Measurements from ENCODE around the gene PIEZO1. TPM values are rescaled to one million over a fixed set of nuclear protein-coding genes. Genes with fewer than 3 reads are reported as not detected.

Gene PIEZO1
- total RNA-seq, 1 donor from 2014 or later: 230 TPM

DNA sequence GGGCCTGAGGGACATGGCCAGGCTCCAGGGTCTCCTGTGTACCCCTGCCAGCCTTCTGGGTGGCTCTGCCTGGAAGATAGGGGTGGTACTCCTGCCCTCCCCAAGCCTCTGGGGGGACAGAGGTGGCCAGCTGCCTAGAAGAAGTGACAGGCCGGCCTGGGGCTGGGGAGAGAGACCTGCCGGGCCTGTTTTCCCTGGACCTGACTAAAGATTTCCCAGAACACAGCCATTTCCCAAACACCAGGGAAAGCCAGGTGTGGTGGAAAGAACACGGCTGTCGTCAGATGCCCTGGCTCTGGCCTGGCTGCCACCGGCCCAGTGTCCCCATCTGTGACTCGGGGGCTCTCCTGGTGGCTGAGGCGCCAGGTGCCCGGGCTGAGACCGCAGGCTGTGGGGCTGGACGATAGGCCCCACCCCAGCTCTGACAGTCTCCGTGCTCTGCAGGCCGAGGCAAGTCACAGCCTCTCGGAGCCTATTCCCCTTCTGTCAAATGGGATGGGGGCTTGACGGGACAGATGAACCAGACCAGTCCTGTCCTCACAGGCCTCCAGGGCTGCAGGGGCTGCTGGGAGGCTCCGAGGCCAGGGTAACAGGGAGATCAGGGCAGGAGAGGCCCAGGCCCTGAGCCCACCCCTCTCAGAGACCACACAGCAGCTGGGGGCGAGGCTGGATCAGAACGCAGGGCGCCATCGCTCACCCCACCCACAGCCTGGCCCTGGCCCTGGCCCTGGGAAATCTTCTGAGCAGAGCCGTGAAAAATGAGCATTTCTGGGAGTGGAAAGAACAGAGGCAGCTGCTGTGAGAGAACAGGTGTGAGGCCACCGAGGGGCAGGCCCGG, 45.7 kb downstream of the PIEZO1 start:
- intact Hi-C loops (cut with micrococcal nuclease): no loop called here

DNA sequence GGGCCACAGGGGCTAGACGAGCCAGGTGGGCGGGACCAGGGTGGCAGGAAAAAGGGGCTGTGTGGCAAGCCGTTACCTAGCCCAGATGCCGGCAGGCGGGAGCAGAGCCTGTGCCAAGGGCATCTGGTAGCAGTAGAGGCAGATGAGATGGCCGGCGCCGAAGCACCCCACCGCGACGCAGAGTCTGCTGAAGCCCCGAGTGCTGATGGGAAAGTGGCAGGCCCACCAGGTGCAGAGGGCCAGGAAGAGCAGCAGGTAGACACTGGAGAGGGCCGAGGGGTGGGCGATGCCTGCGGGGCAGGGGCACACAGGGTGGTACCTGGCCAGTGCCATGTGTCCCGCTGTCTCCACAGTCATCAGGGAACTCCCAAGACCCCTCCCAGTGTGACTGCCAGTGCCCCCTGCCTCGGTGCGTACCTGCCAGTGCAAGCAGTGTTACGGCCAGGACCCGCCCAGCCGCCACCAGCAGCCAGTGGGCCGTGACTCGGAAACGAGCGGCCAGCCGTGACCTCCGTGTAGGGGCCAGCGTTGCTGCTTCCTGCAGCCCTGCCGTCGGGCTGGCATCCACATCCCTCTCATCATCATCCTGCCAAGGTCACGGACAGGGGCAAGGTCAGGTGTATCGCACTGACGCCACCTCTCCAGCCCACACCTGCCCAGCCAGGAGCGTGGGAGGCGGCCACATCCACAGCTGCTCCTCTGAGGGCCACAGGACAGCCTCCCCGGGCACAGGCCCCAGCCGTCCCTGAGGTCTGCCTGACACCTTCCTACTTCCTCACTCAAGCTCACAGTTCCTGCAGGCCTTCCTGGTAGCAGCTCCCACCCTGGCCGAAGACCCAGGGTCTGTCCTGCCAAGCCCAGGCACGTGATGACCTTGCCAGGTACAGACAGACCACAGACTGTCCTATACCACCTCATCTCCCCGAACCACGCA, 46.6 kb downstream of the PIEZO1 start:
- intact Hi-C loops (cut with micrococcal nuclease): no loop called here

DNA sequence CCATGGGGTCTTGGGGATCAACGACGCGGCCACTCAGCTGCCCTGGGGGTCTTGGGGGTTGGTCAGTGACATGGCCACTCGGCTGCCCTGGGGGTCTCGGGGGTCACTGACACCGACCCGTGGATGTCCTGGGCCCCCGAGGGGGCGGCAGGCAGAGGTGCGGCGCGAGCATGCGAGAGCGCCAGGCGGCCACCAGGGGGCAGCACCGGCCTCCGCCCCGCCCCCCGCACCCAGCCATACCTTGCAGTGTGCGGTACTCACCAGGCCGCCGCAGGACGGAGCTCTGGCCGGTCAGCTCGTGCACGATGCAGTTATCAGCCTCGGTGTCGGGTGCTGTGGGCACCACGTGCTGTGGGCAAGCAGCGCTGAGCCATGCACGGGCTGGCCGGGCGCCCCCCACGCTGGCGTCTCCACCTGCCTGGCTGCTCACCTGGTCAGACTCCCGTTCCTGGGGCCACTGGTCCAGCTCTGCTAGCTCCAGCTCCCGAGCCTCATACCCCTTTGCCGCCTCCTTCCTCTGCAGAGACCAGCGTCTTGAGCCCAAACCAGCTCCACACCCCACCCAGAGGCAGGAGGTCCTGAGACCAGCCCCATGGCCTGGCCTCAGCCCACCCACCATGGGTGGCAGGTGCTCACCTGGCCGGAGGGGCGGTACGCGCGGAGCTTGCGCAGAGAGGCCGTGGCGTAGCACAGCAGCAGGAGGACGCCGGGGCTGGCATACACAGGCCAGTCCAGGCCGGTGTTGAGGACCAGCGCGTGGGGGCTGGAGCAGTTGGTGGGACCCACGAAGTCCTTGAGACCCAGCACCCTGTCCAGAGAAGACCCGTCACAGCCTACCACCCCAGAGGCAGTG, 47.5 kb downstream of the PIEZO1 start:
- intact Hi-C loops (cut with micrococcal nuclease): loop anchor here (1.0 to 2.0 kb wide), 4 partner anchors 48 to 479 kb away; partner anchors contain the start of genes PIEZO1, TRAPPC2L and ZNF778

DNA sequence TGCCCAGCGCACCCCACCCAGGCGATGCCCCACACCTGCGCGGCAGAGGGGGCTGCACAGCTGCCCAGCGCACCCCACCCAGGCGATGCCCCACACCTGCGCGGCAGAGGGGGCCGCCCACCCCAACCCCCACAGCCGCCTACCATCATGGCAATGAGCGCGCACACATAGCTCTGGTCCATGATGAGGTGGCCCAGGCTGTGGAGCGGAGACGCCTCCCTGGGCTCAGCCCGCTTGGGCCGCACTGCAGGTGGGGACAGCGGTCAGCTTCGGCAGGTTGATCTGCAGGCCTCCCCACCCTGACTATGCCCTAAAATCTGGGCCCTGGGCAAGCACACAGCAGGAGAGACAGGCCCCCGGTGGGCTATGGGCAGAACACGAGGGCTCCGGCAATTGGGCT, 48.5 kb downstream of the PIEZO1 start:
- intact Hi-C loops (cut with micrococcal nuclease): loop anchor here (2.0 kb wide), 2 partner anchors 430 to 480 kb away; partner anchors contain the start of gene ZNF778

DNA sequence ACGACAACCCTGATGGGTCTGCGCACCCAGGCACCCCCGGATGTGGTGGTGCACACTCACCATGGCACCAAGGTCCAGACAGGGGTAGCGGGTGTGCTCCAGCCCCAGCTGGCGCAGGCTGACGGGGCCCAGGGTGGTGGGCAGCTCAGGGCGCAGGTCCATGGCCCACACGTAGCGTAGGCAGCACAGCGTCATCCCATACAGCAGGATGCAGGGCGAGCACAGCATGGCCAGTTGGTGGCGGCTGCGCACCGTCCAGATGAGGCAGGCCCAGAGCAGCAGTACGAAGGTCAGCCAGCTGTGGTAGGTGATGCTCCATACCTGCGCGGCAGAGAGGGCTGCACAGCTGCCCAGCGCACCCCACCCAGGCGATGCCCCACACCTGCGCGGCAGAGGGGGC, 48.9 kb downstream of the PIEZO1 start:
- intact Hi-C loops (cut with micrococcal nuclease): loop anchor here (2.0 kb wide), 2 partner anchors 431 to 481 kb away; partner anchors contain the start of gene ZNF778

DNA sequence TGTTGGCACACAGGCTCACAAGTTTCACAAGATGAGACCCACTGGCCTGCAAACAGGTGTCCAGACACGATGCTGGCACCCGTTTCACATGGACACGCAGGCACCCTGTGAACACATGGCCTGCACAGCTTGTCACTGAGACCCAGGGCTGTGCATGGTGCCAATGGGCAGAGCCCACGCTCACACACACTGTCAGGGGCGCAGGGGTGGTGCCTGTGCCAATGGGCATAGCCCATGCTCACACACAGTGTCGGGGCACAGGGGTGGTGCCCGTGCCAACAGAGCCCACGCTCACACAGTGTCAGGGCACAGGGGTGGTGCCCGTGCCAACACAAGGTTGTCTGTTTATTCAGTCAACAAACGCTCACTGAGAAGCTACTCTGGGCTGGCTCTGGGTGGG, 49.4 kb downstream of the PIEZO1 start:
- intact Hi-C loops (cut with micrococcal nuclease): loop anchor here (2.0 kb wide), 2 partner anchors 431 to 481 kb away; partner anchors contain the start of gene ZNF778

DNA sequence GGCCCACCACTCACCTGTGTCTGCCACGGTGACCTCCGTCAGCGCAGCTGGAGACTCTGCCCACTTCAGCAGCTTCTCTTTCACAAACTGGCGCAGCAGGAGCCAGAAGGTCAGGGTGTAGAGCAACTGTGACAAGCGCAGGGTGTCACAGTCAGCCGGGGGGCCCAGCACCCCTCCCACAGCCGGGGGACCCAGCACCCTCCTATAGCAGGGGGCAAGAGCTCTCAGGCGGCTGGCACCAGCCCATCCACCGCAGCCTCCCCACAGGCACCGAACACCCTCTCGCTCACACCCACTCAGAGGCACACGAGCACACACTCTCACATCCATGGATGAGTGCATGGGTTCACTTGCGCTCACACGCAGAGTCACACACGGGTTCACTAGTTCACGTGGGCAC, 49.9 kb downstream of the PIEZO1 start:
- intact Hi-C loops (cut with micrococcal nuclease): no loop called here

DNA sequence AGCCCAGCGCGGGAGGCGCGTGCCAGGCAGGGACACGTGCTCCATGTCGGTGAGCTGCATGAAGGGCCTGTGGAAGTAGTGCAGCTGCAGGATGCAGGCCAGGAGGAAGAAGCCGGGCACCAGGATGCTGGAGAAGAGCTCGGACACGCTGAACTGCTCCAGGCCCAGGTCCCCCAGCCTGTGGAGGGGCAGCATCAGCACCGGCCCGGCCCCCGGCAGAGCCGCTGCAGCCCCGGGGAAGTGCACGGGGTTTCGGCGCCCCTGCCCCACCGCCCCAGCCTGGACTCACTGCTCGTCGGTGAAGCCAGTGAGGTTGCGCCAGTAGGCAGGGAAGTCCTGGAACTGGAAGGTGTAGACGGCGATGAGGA, 50.7 kb downstream of the PIEZO1 start:
- intact Hi-C loops (cut with micrococcal nuclease): no loop called here

DNA sequence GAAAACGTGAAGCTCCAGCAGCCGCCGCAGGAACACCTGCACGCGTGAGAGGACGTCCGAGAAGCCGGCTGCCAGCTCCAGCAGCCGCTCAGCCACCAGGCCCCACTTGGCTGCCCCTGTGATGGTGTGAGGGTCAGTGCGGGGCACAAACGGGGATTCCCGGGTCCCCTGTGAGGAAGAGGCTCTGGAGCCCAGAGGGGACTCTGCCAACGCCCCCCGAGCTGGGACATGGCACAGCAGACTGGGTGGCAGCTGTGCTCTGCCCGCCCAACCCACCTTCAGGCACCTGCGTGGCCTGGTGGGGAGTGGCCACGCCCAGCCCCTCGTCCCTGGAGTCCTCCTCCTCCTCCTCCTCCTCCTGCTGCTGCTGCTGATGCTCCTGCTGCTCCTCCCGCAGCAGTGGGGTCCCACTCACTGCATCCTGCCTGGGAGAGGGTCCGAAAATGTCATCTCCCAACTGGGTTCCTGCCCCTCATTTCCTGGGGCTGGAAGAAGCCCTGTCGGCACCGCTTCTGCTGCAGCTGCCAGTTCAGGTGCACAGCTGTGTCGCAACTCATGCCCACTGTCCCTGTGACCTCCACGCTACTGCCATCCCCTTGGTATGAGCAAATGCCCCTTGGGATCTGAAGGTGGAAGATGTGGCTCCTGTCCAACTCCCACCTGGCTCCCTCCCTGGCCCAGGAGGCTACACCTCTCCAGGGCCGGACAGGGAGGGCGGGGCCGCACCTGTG, 51.2 kb downstream of the PIEZO1 start:
- intact Hi-C loops (cut with micrococcal nuclease): no loop called here

DNA sequence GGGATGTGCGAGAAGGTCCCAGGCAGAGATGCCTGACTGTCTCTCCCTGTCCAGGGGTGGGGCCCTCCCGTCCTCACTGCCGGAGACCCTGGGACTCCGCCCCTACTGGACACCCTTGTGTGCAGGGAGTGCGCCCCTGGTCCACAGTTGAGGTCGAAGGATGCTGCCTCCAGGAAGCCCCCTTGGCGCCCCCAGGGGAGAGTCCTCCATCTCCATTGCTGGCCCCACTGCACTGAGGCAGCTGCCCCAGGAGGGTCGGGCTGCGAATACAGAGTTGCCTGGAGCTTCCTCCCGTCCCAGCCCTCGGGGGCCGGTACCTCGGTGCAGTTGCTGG, 52.1 kb downstream of the PIEZO1 start:
- intact Hi-C loops (cut with micrococcal nuclease): no loop called here

DNA sequence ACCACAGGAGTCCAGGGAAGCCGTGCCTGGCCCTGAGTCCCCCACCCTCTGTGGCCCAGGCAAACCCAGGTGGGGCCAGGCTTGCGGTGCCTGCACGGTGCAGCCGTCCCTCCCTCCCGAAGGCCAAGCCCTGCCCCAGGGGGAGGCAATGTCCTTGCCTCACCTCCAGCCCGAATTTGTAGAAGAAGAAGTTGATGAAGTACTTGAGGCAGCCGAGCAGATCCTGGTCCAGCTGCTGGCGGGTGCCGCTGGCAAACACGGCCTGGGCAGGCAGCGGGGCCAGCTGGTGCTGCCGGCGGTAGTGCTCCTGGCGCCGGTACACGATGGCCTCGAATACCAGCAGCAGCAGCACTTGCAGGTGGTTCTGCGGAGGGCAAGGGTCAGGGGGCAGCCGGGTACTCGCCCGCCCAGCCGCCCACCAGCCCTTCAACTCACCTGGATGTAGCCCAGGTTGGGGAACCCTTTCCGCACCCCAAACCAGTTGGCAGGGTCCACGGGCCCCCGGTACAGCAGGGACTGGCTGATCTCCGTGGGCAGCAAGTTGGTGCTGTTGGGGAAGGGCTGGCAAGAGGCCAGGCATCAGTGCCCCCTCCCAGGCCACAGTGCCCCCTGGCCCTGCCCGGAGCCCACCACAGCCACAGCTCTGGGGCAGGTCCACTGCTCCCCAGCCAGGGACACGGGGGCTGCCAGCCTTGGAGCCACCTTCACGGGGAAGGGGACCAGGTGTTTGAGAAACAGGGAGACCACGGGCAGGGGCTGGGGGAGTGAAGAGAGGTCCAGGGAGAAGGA, 52.7 kb downstream of the PIEZO1 start:
- intact Hi-C loops (cut with micrococcal nuclease): no loop called here

DNA sequence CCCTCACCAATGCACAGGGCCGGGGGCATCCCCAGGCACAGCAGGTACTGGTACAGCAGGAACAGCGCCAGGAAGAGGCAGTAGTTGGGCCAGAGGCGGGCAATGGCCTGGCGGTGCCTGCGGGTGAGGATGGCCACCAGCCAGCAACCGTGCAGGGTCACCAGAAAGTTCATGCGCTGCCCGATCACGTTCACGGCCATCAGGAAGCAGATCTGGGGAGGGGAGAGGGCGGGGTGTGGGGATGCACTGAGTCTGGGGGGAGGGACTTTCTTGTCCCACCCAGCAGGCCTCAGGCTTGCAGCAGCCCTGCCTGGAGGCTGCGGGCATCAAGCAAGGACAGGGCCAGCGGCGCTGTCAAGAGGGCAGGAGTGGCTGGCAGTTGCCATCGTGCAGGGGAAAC, 53.3 kb downstream of the PIEZO1 start:
- intact Hi-C loops (cut with micrococcal nuclease): no loop called here

DNA sequence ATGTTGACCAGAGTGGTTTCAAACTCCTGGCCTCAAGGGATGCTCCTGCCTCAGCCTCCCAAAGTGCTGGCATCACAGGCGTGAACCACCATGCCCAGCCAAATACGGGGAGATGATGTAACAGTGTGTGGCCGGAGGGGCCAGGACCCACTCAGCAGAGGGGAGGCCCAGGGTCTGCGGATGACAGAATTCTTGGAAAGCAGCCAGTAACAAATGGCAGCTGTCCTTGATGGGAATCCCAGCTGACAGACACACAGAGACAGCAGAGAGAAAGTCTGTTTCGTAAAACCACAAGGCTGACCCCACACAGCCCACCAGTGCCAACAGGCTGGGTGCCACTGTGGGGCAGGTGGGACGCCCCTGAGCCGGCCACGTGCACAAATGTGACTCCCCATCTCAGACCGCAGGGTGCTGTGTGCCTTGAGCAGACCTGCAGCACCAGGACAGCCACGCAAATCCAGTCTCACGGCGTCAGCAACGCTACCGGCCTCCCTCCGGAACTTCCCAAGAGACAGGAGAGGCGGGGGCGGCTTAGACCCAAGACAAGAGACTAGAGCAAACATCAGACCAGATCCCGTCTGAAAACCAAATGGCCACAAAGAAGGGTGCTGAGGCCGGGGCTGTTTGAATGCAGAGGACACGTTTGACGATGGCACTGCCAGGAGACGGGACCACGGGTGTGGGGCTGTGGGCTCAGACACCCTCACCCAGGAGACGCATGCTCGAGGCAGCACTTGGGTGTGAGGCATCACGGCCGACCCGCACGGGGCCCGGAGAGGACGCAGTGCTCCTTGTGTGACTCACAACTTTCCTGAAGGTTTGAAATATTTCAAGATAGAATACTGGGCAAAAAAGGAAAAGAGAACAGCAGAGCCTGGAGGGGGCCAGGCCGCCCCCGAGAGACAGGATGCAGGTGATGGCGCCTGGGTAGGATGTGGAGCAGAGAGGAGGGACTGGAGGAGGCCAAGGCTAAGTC, 54.1 kb downstream of the PIEZO1 start:
- intact Hi-C loops (cut with micrococcal nuclease): no loop called here

DNA sequence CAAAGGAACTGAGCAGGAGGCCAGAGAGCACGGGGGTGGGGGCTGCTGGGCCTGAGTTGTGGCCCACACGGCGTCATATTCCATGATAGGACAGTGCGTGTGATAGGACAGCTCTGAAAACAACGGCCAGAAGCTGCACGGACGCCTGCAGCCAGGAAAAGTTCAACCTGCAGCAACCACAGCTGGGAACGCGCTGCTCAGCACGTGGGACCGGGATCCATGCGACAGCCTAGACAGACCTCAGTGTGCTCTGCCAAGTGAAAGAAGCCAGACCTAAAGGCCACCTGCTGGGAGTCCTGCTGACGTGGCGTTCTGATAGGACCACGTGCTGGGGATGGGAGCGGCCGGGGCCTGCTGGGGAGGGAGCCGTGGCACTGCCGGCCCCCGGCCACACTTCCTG, 57.1 kb downstream of the PIEZO1 start:
- intact Hi-C loops (cut with micrococcal nuclease): no loop called here

DNA sequence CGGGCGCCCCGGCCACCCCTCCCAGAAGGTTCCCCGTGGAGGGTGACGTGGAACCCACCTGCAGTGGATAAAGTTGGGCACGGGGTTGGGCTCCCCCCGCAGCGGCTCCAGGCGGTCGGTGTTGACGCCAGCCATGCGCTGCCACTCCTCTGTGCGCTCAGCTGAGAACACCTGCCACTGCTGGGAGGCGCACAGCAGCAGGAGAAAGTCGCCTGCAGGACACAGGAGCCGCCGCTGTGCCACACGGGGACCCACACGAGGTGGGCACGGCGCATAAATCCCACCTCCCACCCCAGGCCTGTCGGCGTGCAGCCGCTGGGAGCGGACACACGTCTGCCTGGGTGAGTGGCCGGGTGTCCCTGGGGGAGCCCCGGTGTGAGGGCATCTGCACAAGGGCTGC, 58.0 kb downstream of the PIEZO1 start:
- intact Hi-C loops (cut with micrococcal nuclease): no loop called here

DNA sequence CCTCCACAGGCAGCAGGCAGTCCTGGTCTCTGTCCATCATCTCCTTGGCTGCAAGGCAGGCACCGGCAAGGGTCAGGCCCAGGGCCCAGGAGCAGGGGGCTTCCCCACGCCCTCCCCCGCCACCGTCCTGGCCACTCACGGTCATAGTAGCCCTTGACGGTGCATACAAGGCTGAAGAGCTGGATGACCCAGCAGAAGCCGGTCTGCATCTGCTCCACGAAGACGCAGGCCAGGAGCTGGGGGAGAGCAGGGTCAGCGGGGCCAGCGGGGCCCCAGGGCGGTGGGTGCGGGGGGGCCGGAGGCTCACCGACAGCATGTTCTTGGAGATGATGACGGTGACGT, 58.6 kb downstream of the PIEZO1 start:
- intact Hi-C loops (cut with micrococcal nuclease): no loop called here

DNA sequence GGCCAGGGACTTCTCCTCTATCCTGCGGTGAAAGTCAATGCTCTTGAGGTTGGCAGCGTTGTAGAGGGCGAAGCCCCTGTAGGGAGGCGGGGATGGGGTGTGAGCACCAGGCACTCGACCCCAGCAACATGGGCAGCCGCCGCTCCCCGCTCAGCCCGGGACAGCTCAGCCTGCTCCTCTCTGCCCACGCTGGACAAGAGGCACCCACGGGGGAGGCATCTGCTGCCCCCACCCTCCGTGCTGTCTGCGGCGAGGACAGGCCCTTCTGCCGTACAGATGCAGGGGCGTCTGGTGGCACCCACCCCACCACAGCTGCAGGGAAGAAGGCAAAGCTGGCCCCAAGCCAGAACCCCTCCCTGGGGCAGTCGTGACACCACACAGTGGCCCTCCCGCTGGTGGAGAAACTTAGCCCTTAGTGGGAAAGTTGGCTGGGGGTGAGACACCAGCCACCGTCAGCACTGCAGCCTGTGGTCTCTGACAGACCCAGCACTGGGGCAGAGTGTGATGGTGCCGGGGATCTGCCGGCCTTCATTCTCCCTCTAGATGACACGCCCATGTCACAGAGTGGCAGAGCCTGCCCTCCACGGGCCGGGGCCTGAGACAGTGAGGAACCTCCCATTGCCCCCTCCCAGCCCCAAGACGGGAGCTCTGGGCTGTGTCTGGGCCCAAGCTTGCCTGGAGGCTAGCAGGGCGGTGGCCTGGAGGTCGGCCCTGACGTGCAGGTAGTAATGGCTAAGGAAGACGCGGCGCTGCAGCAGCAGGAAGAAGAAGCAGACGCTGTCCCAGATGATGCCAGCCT, 59.2 kb downstream of the PIEZO1 start:
- intact Hi-C loops (cut with micrococcal nuclease): no loop called here
